Vagina (tissue), 2 donors: ENCODE results near the gene WDR35.

Experiments
- CTCF ChIP-seq, 3 experiments: fragments of 450-650 bp in 2 of 3; fragments of 200-600 bp in 1 of 3; sonication (generic) in 1 of 3; IDR thresholded peaks; one replicate each; pipeline ENCODE4 v1.5.1; 2017 to 2019; ENCODE audit warnings: antibody characterized with exemption in 3 of 3, mild to moderate bottlenecking in 2 of 3, moderate library complexity in 2 of 3
- POLR2A ChIP-seq, 2 donors: fragments of 450-650 bp; IDR thresholded peaks; one replicate each; pipeline ENCODE4 v1.6.1; 2017; ENCODE audit warnings: antibody characterized with exemption in 2 of 2, mild to moderate bottlenecking in 2 of 2, moderate library complexity in 2 of 2

GRCh38 chr2:19898592-19899329, 91.1 kb downstream of the WDR35 start:
- no peak for TF ChIP-seq CTCF (IDR thresholded peaks at IDR 0.05)
- no peak for TF ChIP-seq POLR2A (IDR thresholded peaks at IDR 0.05)
